ENCODE results near the gene COLEC11. TPM values are rescaled to one million over a fixed set of nuclear protein-coding genes. Genes with fewer than 3 reads are reported as not detected.

The COLEC11 gene
- total and polyA plus RNA-seq, 2 of the 13 experiments (the other 11 are each of a cell fraction or from before 2014, with no cell fraction given), result 1.5 to 3.0 TPM

GRCh38 chr2:3612639-3613523, 18.0 kb downstream of the COLEC11 start (continued):
- TF ChIP-seq NPAS2 (CRISPR knock-in tag; IDR thresholded peaks at IDR 0.05; ENCODE audit: borderline replicate concordance) (no peak), ZSCAN25 (CRISPR knock-in tag; IDR thresholded peaks at IDR 0.05) (no peak), RNF219 (CRISPR knock-in tag; IDR thresholded peaks at IDR 0.05) (no peak), ZNF781 (CRISPR knock-in tag; IDR thresholded peaks at IDR 0.05; ENCODE audit: borderline replicate concordance, not compliant biosample characterization) (no peak), GLMP (CRISPR knock-in tag; IDR thresholded peaks at IDR 0.05; ENCODE audit: borderline replicate concordance) (no peak), LRRFIP1 (CRISPR knock-in tag; conservative IDR thresholded peaks at IDR 0.05) (no peak), HMGXB4 (CRISPR knock-in tag; IDR thresholded peaks at IDR 0.05; ENCODE audit: borderline replicate concordance in 1 of 2, low read depth in 1 of 2) (no peak), RNF2 (conservative IDR thresholded peaks at IDR 0.05; ENCODE audit: low read depth) (no peak)
